GM19467 (cell line): Measurements from ENCODE around the gene C1orf21.
"Not testable (repeated sequence)": the region's sequence is repeated elsewhere in the genome, so short reads cannot be mapped to it uniquely, and the experiment has no call there.

Experiments used
- ATAC-seq: cut with Tn5 transposase; IDR thresholded peaks from one replicate; pipeline ENCODE4 v1.9.1; 2021; ENCODE audit warnings: mild to moderate bottlenecking, moderate library complexity; ENCODE audit not compliant: unreplicated experiment

C1orf21 gene

GRCh38 chr1:184593597-184593996 lies 206.8 kb downstream of the C1orf21 start:
- no peak for ATAC-seq

- no peak for ATAC-seq
Observed at GRCh38 chr1:184595596-184595995, 208.8 kb downstream of the C1orf21 start.

GRCh38 chr1:184596950-184597645 lies 210.3 kb downstream of the C1orf21 start:
- no peak for ATAC-seq

GRCh38 chr1:184597650-184598357 lies 211.0 kb downstream of the C1orf21 start:
- no peak for ATAC-seq

GRCh38 chr1:184598403-184599193 lies 211.8 kb downstream of the C1orf21 start:
- no peak for ATAC-seq

GRCh38 chr1:184604152-184604900 lies 217.5 kb downstream of the C1orf21 start:
- no peak for ATAC-seq

GRCh38 chr1:184605941-184606340 lies 219.1 kb downstream of the C1orf21 start:
- ATAC-seq = no peak

GRCh38 chr1:184606786-184607185 lies 220.0 kb downstream of the C1orf21 start:
- no peak for ATAC-seq

- no peak for ATAC-seq
Observed at GRCh38 chr1:184608581-184608980, 221.8 kb downstream of the C1orf21 start.

GRCh38 chr1:184608990-184609389 lies 222.2 kb downstream of the C1orf21 start:
- ATAC-seq = no peak

GRCh38 chr1:184610876-184611595 lies 224.2 kb downstream of the C1orf21 start:
- ATAC-seq = no peak

GRCh38 chr1:184612229-184612628 lies 225.4 kb downstream of the C1orf21 start:
- not testable (repeated sequence) for ATAC-seq

GRCh38 chr1:184614667-184615066 lies 227.8 kb downstream of the C1orf21 start:
- no peak for ATAC-seq

- ATAC-seq = no peak
Observed at GRCh38 chr1:184615301-184615700, 228.5 kb downstream of the C1orf21 start.

- no peak for ATAC-seq
Observed at GRCh38 chr1:184616504-184616903, 229.7 kb downstream of the C1orf21 start.

GRCh38 chr1:184617433-184618029 lies 230.7 kb downstream of the C1orf21 start:
- ATAC-seq = no peak

GRCh38 chr1:184618851-184619250 lies 232.0 kb downstream of the C1orf21 start:
- ATAC-seq = no peak

GRCh38 chr1:184620469-184620868 lies 233.6 kb downstream of the C1orf21 start:
- no peak for ATAC-seq

GRCh38 chr1:184621260-184621659 lies 234.4 kb downstream of the C1orf21 start:
- ATAC-seq = no peak
